T-helper 2 cell treated with Interferon-gamma antibody and Interleukin-4, amounts not matched to agents 100 ng/mL and 5 ng/mL, for 36 hours (primary cell): ENCODE data around the gene UBE2G2. TPM values are rescaled to one million over a fixed set of nuclear protein-coding genes. Genes with fewer than 3 reads are reported as not detected.

ENCODE experiments used
- intact Hi-C: fragments of 100-400 bp; cut with micrococcal nuclease; formaldehyde crosslinking; loops from one replicate; pipeline ENCODE4 v1.15.1; 2023
- total RNA-seq: library from RNA; stranded (reverse); gene quantifications from 2 replicates; pipeline ENCODE4 v1.2.3, GENCODE V29; 2022

Gene UBE2G2
- total RNA-seq, 1 donor from 2014 or later, result 106 TPM

DNA sequence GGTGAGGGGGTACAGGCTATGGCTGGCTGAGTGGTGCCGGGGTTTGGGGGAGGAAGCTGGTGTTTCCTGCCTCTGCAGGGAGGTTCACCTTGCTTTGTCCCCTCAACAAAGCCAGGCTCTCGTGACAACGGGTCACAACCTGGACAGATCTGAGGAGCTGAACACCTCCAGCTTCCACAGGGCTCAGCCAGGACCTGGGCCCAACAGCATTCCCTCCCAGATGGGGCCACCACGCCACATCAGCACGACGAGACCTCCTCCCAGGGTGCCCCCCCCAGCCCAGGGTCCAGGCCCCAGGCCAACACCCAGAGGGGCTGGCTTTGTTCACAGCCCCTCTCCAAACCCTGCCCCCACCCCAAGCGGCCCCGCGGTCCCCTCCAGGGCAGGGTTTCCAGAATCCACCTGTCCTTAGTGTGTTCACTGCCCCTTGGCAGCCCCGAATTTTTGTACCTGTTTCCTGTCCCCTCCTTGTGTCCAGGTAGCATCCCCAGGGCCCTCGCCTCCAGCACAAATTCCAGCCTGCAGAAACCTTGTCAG is 34.7 kb downstream of the UBE2G2 start:
- intact Hi-C loops, result no loop called here

- intact Hi-C loops, result no loop called here
Measured at GRCh38 chr21:44766014-44766817, 35.4 kb downstream of the UBE2G2 start.

GRCh38 chr21:44765231-44766013 is 36.2 kb downstream of the UBE2G2 start:
- intact Hi-C loops, result no loop called here

- intact Hi-C loops, result no loop called here
Measured at GRCh38 chr21:44764319-44765230, 37.0 kb downstream of the UBE2G2 start.

GRCh38 chr21:44763451-44764318 is 37.9 kb downstream of the UBE2G2 start:
- intact Hi-C loops, result no loop called here

- intact Hi-C loops, result no loop called here
Measured at GRCh38 chr21:44763050-44763378, 38.6 kb downstream of the UBE2G2 start.

DNA sequence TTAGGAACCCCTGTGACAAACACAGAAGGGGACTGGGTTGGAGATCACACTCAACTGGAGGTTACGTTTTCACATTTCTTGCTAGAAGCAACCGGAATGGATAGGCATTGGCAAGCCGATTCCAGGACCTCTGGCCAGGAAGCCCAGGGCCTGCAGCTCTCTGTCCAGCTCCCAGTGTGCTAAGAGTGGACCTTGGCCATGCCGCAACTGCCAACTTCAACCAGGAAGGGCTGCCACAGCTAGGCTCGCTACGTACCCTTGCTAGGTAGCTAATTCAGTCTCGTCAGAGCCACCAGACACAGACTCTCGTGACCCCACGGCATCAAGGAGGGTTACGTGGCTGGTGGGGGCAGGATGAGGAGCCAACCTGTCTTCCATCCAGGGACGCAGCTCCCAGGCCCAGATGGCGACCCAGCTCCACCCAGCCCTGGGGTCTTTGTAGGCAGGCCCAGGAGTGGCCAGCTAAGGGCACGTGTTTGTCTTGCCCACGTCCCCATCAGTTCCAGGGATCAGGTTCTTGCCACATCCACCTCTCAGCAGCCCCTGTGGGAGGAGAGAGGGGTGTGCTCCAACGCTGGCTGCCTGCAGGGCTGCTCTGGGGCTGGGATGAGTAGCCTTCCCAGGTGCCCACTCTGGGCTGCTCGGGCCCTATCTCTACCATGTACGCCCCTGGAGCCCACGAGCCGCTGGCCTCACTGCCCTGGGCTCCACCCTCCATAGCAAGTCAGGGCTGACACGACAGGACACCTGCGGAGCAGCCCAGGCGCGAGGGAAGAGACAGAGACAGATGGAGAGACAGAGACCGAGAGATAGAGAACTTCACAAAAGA is 39.2 kb downstream of the UBE2G2 start:
- intact Hi-C loops, result no loop called here

GRCh38 chr21:44761747-44762208 is 39.8 kb downstream of the UBE2G2 start:
- intact Hi-C loops, result no loop called here

- intact Hi-C loops, result no loop called here
Measured at GRCh38 chr21:44761011-44761729, 40.5 kb downstream of the UBE2G2 start.

GRCh38 chr21:44760376-44760775 is 41.2 kb downstream of the UBE2G2 start:
- intact Hi-C loops, result no loop called here

GRCh38 chr21:44759628-44760285 is 41.9 kb downstream of the UBE2G2 start:
- intact Hi-C loops, result no loop called here

GRCh38 chr21:44758781-44759627 is 42.6 kb downstream of the UBE2G2 start:
- intact Hi-C loops, result no loop called here

GRCh38 chr21:44758141-44758561 is 43.5 kb downstream of the UBE2G2 start:
- intact Hi-C loops, result no loop called here

DNA sequence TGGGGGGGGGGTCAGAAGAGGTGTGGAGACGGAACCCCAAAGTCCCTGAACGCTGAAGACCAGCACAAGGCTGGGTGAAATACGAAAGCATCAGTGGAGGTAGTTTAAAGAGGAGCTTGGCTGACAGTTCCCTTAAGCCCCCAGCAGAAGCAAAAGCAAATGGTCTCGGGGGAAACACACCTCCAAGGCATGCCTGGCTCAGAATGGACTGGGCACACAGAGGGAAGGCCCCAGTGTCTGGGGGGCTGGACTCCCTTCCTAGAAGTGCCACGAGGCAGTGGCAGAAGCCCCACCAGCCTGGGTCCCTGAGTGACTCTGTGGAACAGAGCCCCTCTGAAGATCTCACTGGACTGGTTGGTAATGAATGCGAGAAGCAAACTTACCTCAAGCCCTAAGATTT is 43.9 kb downstream of the UBE2G2 start:
- intact Hi-C loops, result no loop called here

DNA sequence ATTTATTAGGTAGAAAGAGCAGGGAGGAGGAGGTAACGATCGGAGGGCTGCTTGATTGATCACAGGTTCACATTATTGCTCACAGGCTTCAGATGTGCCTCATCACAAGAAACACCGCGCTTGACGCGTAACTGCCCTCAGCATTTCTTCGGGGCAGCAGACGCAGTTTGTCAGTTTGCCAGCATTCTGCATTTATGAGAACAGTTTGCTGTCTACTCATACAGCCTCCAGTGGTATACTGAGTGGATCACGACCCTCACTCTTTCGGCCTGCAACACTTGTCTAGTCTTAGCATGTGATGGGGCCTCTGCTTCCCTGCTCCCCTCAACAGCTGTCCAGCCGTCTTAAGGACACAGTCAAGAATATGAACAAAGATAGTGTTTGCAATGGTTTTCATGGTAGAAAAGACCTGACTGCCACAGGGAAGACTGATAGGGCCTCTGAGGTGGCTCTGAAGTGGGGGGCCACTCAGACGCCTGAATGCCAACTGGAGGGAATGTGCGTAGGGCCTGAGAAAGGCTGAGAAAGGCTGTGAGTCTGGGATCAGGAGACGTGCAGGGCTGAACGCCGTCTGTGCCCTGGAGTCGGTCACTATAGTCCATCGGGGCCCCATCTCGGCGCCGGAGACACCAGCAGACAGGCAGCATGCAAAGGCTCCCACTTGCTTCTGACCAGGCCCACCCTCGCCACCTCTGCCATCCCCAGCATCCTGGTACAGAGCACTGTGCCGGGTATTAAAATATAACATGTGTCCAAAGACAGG is 45.0 kb downstream of the UBE2G2 start:
- intact Hi-C loops, result no loop called here

DNA sequence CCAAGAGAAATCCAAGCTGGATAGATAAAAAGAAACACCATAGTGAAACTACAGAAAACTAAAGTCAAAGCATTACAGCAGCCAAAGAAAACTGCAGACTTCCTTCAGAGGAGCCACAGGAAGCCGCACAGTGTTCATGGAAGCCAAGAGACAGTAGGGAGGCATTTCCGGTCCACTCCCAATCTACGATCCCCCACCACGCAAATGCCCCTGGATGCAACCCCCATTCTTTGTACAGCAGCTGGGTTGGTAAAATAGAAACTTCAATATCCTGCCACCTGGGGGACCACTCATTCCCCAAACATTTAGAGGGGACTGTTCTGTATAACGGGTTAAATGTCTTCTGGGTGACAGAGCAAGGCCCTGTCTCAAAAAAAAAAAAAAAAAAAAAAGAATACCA is 46.4 kb downstream of the UBE2G2 start:
- intact Hi-C loops, result no loop called here

- intact Hi-C loops, result no loop called here
Measured at GRCh38 chr21:44753357-44753756, 48.3 kb downstream of the UBE2G2 start.
